ENCODE data around the gene RHD. TPM values are rescaled to one million over a fixed set of nuclear protein-coding genes. Genes with fewer than 3 reads are reported as not detected.
"Not testable (repeated sequence)": the region's sequence is repeated elsewhere in the genome, so short reads cannot be mapped to it uniquely, and the experiment has no call there.

RHD gene
- total and polyA plus RNA-seq, 4 donors = not detected

GRCh38 chr1:25369241-25369640 is 96.9 kb downstream of the RHD start:
- DNase-seq (no peak), ATAC-seq (ENCODE audit: low FRiP score) (no peak)
- intact Hi-C loops (cut with DNase I) = no loop called here
- Histone ChIP-seq H3K27me3 (ENCODE audit: control insufficient read depth in 1 of 2, insufficient read depth in 2 of 2, low read length in 1 of 2) (no peaks in the 10 kb centered on the region), H3K9me3 (ENCODE audit: control insufficient read depth, low read length) (no peaks in the 10 kb centered on the region), H3K36me3 (ENCODE audit: control insufficient read depth in 1 of 2, insufficient read depth in 2 of 2, low read length in 1 of 2) (no peaks in the 10 kb centered on the region), H3K27ac (ENCODE audit: low read depth in 1 of 2, low read length in 2 of 2) (no peak overlapping the region), H3K4me1 (ENCODE audit: control insufficient read depth in 1 of 2, insufficient read depth in 2 of 2, low read length in 2 of 2) (no peaks in the 10 kb centered on the region), H3K4me3 (ENCODE audit: low read length in 2 of 2) (no peak overlapping the region)
- 84 to 88% methylated on average over 4 of the region's 4 CpGs for WGBS, 2 donors

- H3K36me3 ChIP-seq (ENCODE audit: control insufficient read depth in 1 of 2, insufficient read depth in 2 of 2, low read length in 1 of 2); H3K4me3 ChIP-seq (ENCODE audit: low read length in 2 of 2); ATAC-seq (ENCODE audit: low FRiP score); H3K27ac ChIP-seq (ENCODE audit: low read depth in 1 of 2, low read length in 2 of 2); DNase-seq; H3K27me3 ChIP-seq (ENCODE audit: control insufficient read depth in 1 of 2, insufficient read depth in 2 of 2, low read length in 1 of 2); H3K9me3 ChIP-seq (ENCODE audit: control insufficient read depth, low read length); intact Hi-C loops (cut with DNase I); H3K4me1 ChIP-seq (ENCODE audit: control insufficient read depth in 1 of 2, insufficient read depth in 2 of 2, low read length in 2 of 2): not testable (repeated sequence)
- 82 to 85% methylated on average over 12 of the region's 12 CpGs for WGBS, 2 donors
Observed at GRCh38 chr1:25369691-25370271, 97.5 kb downstream of the RHD start.

GRCh38 chr1:25371757-25372156 is 99.4 kb downstream of the RHD start:
- intact Hi-C loops (cut with DNase I); H3K27ac ChIP-seq (ENCODE audit: low read depth in 1 of 2, low read length in 2 of 2); H3K4me1 ChIP-seq (ENCODE audit: control insufficient read depth in 1 of 2, insufficient read depth in 2 of 2, low read length in 2 of 2); H3K36me3 ChIP-seq (ENCODE audit: control insufficient read depth in 1 of 2, insufficient read depth in 2 of 2, low read length in 1 of 2); ATAC-seq (ENCODE audit: low FRiP score); H3K9me3 ChIP-seq (ENCODE audit: control insufficient read depth, low read length); DNase-seq; H3K4me3 ChIP-seq (ENCODE audit: low read length in 2 of 2); H3K27me3 ChIP-seq (ENCODE audit: control insufficient read depth in 1 of 2, insufficient read depth in 2 of 2, low read length in 1 of 2): not testable (repeated sequence)
- 71 to 76% methylated on average over 7 of the region's 7 CpGs for WGBS, 2 donors

- 93 to 95% methylated on average over 3 of the region's 3 CpGs for WGBS, 2 donors
- ATAC-seq (ENCODE audit: low FRiP score); H3K4me1 ChIP-seq (ENCODE audit: control insufficient read depth in 1 of 2, insufficient read depth in 2 of 2, low read length in 2 of 2); DNase-seq; H3K4me3 ChIP-seq (ENCODE audit: low read length in 2 of 2); H3K9me3 ChIP-seq (ENCODE audit: control insufficient read depth, low read length); H3K27ac ChIP-seq (ENCODE audit: low read depth in 1 of 2, low read length in 2 of 2); H3K36me3 ChIP-seq (ENCODE audit: control insufficient read depth in 1 of 2, insufficient read depth in 2 of 2, low read length in 1 of 2); H3K27me3 ChIP-seq (ENCODE audit: control insufficient read depth in 1 of 2, insufficient read depth in 2 of 2, low read length in 1 of 2); intact Hi-C loops (cut with DNase I): not testable (repeated sequence)
Observed at GRCh38 chr1:25378367-25378766, 106.1 kb downstream of the RHD start.

Other genes starting within 250 kb of the RHD start
- gene SYF2, start 40.0 kb upstream of the RHD start, total RNA-seq = 10 to 100 TPM; 43.0 to 46.1 TPM
- gene SYF2, start 40.0 kb upstream of the RHD start, polyA plus RNA-seq = 100 to 1,000 TPM; 103 to 142 TPM
- 100 to 1,000 TPM; 103 to 172 TPM for gene RSRP1, start 25.1 kb upstream of the RHD start, total RNA-seq
- 100 to 1,000 TPM in 1 of 2 donors, 10 to 100 TPM in 1; 60.1 to 217 TPM for gene RSRP1, start 25.1 kb upstream of the RHD start, polyA plus RNA-seq
- 100 to 1,000 TPM; 114 to 115 TPM for gene TMEM50A, start 65.8 kb downstream of the RHD start, total RNA-seq
- 100 to 1,000 TPM; 110 to 140 TPM for gene TMEM50A, start 65.8 kb downstream of the RHD start, polyA plus RNA-seq
- gene RHCE, start 148.3 kb downstream of the RHD start, total RNA-seq = under 1 TPM in 1 of 2 donors, not detected in 1; 0.69 TPM
- gene RHCE, start 148.3 kb downstream of the RHD start, polyA plus RNA-seq = not detected
- gene MACO1, start 158.4 kb downstream of the RHD start, total RNA-seq = 10 to 100 TPM; 14.8 to 19.7 TPM
- gene MACO1, start 158.4 kb downstream of the RHD start, polyA plus RNA-seq = 10 to 100 TPM in 1 of 2 donors, 1 to 10 TPM in 1; 5.0 to 12.4 TPM